ENCODE measurements around the gene ARMC5.
A peak's percentile ranks its signal among the peaks of the same experiment; 100 is the strongest.

Gene ARMC5

DNA sequence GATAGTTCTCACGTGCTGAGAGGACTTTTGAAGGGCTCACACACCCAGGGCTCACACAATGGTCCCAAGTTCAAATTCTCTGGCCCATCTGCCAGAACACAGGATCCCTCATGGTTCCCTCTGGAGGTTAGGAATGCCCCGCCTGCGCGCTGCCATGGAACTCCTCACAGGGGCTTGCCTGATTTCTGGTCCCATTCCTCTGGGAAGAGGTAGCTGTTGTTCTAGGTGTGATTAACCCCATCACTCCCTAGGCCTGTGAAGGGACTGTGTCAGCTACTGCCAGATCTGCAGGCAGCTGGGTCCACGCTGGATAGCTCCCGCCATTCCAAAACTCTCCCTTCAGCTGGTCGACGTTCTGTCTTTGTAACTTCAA is 2.3 kb upstream of the ARMC5 start:
- H3K36me3 ChIP-seq (ENCODE audit: control insufficient read depth, insufficient read depth, low read length), result no peaks in the 10 kb centered on the region
- H3K4me3 ChIP-seq (ENCODE audit: low read depth, low read length), result no peak overlapping the region
- no peaks in the 10 kb centered on the region for H3K27me3 ChIP-seq (ENCODE audit: control insufficient read depth, insufficient read depth, low read length)
- H3K4me1 ChIP-seq (ENCODE audit: control insufficient read depth, insufficient read depth, low read length), result peaks cover 21% of the 10 kb centered on the region
- H3K9ac ChIP-seq (ENCODE audit: low read depth, low read length), result no peak overlapping the region
- no peaks in the 10 kb centered on the region for H3K9me3 ChIP-seq (ENCODE audit: control insufficient read depth, insufficient read depth, low read length)

DNA sequence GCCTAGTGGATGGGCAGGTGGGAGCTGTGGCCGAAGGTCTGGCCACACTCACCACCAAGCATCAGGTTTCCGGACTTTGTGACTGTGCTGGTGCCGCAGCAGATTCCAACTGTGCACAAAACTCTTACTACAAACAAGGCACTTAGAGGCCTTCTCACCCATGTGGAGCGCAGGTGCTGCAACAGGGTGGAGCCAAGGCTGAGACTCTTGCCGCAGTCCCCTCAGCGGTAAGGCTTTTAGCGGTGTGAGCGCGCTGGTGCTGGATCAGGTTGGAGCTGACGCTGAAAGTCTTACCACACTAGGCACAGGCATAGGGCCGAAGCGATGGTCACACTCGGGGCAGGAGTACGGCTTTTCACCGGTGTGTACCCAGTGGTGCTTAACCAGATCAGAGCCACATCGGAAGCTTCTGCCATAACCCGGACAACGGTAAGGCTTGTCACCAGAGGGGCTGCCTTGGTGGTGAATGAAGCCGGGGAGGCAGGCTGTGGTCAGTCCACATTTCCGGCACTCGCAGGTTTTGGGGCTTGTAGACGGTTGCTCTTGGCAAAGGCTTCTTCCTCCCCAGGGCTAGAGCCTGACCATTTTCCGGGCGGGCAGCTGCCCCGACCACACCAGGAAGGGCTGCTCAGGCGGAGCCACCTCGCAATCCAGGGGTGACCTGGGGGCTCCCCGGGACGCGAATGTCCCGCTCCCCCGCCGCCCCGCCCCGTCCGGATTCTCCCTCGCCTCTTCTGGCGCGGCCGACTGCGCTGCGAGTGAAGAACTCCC is 1.0 kb upstream of the ARMC5 start:
- peaks cover 16% of the 10 kb centered on the region for H3K4me1 ChIP-seq (ENCODE audit: control insufficient read depth, insufficient read depth, low read length)
- no peaks in the 10 kb centered on the region for H3K9me3 ChIP-seq (ENCODE audit: control insufficient read depth, insufficient read depth, low read length)
- H3K4me3 ChIP-seq (ENCODE audit: low read depth, low read length), result peak overlapping the region; percentile 85
- no peaks in the 10 kb centered on the region for H3K27me3 ChIP-seq (ENCODE audit: control insufficient read depth, insufficient read depth, low read length)
- H3K36me3 ChIP-seq (ENCODE audit: control insufficient read depth, insufficient read depth, low read length), result no peaks in the 10 kb centered on the region
- peak overlapping the region; percentile 76 for H3K9ac ChIP-seq (ENCODE audit: low read depth, low read length)

DNA sequence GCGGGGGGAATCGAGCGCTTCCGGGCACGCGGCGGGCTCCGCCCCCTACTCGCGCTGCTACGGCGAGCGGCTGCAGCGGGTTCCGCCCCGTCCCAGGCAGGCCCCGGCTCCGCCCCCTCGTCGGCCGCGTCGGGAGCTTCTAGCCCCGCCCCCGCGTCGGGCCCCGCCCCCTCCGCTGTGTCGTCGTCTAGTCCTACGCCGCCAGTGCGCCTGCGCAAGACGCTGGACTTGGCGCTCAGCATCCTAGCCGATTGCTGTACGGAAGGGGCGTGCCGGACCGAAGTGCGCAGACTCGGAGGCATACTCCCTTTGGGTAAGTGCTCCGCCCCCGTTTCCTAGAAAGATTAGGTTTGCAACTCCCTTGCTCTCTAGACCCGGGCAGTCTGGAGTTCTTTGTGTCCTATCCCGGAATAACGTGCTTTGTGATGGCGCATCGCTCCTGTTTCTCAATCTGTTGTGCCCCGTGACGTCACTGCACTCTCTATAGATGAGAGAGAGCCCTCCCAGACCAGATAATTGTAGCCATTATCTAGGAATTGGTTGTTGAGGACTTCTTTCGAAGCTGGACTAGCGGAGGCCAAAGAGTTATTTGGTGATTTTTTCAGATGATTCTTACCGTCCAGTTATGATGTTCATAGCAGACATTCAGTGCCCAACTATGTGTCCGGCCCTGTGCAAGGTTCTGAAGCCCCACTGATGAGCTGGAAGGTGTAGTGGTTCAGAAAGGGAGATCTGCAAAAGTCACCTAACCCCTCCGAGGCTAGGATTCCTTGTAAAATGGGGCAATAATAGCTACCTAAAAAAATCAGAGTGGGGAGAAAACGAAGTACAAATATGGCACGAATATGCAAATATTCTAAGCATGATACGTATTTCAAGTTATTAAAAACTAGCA is 633 bp downstream of the ARMC5 start:
- Histone ChIP-seq H3K27me3 (ENCODE audit: control insufficient read depth, insufficient read depth, low read length) (no peaks in the 10 kb centered on the region), H3K36me3 (ENCODE audit: control insufficient read depth, insufficient read depth, low read length) (peaks cover 5% of the 10 kb centered on the region), H3K4me3 (ENCODE audit: low read depth, low read length) (peak overlapping the region; percentile 85), H3K9ac (ENCODE audit: low read depth, low read length) (peak overlapping the region; percentile 98), H3K4me1 (ENCODE audit: control insufficient read depth, insufficient read depth, low read length) (peaks cover 10% of the 10 kb centered on the region), H3K9me3 (ENCODE audit: control insufficient read depth, insufficient read depth, low read length) (no peaks in the 10 kb centered on the region)

DNA sequence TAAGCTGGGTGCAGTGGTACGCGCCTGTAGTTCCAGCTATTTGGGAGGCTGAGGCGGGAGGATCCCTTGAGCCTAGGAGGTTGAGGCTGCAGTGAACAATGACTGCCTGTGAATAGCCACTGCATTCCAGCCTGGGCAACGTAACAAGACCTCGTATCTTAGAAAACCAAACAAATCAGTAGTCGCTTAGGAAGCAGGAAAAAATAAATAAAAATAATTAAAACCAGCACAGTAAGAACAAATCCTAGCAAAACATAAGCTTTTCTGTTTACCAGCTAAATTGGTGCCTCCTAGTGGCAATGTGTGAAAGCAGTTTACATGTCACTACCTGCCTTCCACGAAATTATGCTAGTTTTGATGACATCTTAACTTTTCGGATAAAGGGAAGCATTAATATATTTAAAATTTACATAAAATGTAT is 1.3 kb downstream of the ARMC5 start:
- Histone ChIP-seq H3K4me3 (ENCODE audit: low read depth, low read length) (peak overlapping the region; percentile 71), H3K4me1 (ENCODE audit: control insufficient read depth, insufficient read depth, low read length) (peaks cover 6% of the 10 kb centered on the region), H3K9ac (ENCODE audit: low read depth, low read length) (no peak overlapping the region), H3K36me3 (ENCODE audit: control insufficient read depth, insufficient read depth, low read length) (peaks cover 7% of the 10 kb centered on the region), H3K27me3 (ENCODE audit: control insufficient read depth, insufficient read depth, low read length) (no peaks in the 10 kb centered on the region), H3K9me3 (ENCODE audit: control insufficient read depth, insufficient read depth, low read length) (no peaks in the 10 kb centered on the region)

DNA sequence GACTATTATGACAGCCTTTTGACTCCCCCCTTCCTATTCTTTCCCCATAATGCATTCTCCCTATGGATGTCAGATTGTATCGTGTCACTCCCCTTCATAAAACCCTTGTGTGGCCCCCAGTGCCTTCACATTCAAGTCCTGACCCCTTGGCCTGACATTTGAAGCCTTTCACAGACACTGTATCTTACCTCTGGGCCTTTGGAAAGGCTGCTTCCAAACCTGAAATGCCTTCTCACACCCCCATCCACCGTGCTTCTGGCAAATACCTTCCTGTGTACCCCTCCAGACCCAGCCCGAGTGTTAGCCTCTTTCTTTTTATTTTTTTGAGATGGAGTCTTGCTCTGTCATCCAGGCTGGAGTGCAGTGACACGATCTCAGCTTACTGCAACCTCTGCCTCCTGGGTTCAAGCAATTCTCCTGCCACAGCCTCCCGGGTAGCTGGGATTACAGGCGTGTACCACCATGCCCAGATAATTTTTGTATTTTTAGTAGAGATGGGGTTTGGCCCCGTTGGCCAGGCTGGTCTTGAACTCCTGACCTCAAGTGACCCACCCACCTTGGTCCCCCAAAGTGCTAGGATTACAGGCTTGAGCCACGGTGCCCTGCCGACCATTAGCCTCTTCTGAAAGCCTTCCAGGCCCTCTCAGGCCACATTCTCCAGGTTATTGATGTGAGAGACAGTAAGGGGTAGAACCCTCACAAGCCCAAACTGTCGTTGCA is 2.1 kb downstream of the ARMC5 start:
- Histone ChIP-seq H3K4me3 (ENCODE audit: low read depth, low read length) (no peak overlapping the region), H3K4me1 (ENCODE audit: control insufficient read depth, insufficient read depth, low read length) (peaks cover 6% of the 10 kb centered on the region), H3K9ac (ENCODE audit: low read depth, low read length) (no peak overlapping the region), H3K9me3 (ENCODE audit: control insufficient read depth, insufficient read depth, low read length) (no peaks in the 10 kb centered on the region), H3K27me3 (ENCODE audit: control insufficient read depth, insufficient read depth, low read length) (no peaks in the 10 kb centered on the region), H3K36me3 (ENCODE audit: control insufficient read depth, insufficient read depth, low read length) (peaks cover 9% of the 10 kb centered on the region)

DNA sequence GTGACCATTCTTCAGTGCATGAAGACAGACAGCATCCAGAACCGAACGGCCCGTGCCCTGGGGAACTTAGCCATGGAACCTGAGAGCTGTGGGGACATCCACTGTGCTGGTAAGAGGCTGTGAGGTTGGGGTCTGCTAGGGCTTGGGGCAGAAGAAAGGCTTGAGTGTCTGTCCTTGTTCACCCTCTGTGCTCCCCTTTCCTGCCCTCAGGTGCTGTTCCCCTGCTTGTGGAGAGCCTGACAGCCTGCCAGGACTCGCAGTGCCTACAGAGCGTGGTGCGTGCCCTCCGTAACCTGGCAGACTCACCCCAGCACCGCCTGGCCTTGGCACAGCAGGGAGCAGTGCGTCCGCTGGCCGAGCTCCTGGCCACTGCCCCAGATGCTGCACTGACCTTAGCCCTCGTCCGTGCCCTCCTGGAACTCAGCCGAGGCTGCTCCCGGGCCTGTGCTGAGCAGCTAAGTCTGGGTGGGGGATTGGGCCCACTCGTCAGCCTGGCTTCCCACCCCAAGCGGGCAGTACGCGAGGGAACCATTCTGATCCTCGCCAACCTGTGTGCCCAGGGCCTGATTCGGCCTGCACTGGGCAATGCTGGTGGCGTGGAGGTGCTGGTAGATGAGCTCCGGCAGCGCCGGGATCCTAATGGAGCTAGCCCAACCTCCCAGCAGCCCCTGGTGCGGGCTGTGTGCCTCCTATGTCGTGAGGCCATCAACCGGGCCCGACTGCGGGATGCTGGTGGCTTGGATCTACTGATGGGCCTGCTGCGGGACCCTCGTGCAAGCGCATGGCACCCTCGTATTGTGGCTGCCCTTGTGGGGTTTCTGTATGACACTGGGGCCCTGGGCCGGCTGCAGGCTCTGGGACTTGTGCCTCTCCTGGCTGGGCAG is 2.9 kb downstream of the ARMC5 start:
- Histone ChIP-seq H3K27me3 (ENCODE audit: control insufficient read depth, insufficient read depth, low read length) (no peaks in the 10 kb centered on the region), H3K9ac (ENCODE audit: low read depth, low read length) (no peak overlapping the region), H3K9me3 (ENCODE audit: control insufficient read depth, insufficient read depth, low read length) (no peaks in the 10 kb centered on the region), H3K36me3 (ENCODE audit: control insufficient read depth, insufficient read depth, low read length) (peaks cover 9% of the 10 kb centered on the region), H3K4me3 (ENCODE audit: low read depth, low read length) (no peak overlapping the region), H3K4me1 (ENCODE audit: control insufficient read depth, insufficient read depth, low read length) (peaks cover 6% of the 10 kb centered on the region)

DNA sequence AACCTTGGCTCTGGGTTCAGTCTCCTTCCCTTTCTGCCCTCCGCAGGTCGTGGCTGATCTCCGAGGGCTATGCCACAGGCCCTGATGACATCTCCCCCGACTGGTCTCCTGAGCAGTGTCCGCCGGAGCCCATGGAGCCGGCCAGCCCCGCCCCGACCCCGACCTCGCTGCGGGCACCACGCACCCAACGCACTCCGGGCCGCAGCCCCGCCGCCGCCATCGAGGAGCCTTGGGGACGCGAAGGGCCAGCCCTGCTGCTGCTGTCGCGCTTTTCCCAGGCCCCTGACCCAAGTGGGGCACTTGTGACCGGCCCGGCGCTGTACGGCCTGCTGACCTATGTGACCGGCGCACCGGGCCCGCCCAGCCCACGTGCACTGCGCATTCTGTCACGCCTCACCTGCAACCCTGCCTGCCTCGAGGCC is 5.1 kb downstream of the ARMC5 start:
- Histone ChIP-seq H3K27me3 (ENCODE audit: control insufficient read depth, insufficient read depth, low read length) (no peaks in the 10 kb centered on the region), H3K9ac (ENCODE audit: low read depth, low read length) (no peak overlapping the region), H3K4me1 (ENCODE audit: control insufficient read depth, insufficient read depth, low read length) (peaks cover 6% of the 10 kb centered on the region)

DNA sequence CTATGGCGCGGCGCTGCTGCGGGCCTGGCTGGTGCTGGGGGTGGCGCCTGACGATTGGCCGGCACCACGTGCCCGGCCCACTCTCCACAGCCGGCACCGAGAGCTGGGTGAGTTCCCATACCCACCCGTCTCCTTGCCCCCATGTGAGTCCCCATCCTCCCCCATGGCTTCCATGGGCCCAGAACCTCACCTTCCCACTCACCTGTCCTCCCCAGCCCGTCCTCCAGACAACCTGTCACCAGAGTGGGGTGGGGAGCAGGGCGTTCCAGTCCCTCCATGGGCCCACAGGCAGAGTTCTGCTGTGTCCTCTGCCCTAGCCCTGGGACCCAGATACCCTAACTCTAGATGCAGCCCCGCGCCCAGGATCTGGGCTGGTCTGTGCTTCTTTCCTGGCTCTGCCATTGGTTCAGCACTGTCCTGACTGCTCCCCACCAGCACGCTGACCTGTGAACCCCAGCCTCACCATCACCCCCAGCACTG is 5.5 kb downstream of the ARMC5 start:
- Histone ChIP-seq H3K4me1 (ENCODE audit: control insufficient read depth, insufficient read depth, low read length) (peaks cover 6% of the 10 kb centered on the region), H3K27me3 (ENCODE audit: control insufficient read depth, insufficient read depth, low read length) (no peaks in the 10 kb centered on the region), H3K36me3 (ENCODE audit: control insufficient read depth, insufficient read depth, low read length) (peaks cover 9% of the 10 kb centered on the region), H3K9me3 (ENCODE audit: control insufficient read depth, insufficient read depth, low read length) (no peaks in the 10 kb centered on the region), H3K4me3 (ENCODE audit: low read depth, low read length) (no peak overlapping the region), H3K9ac (ENCODE audit: low read depth, low read length) (no peak overlapping the region)

More for the DNA sequence above, 5.1 kb downstream of the ARMC5 start:
- H3K36me3 ChIP-seq (ENCODE audit: control insufficient read depth, insufficient read depth, low read length), result peaks cover 9% of the 10 kb centered on the region
- no peaks in the 10 kb centered on the region for H3K9me3 ChIP-seq (ENCODE audit: control insufficient read depth, insufficient read depth, low read length)
- no peak overlapping the region for H3K4me3 ChIP-seq (ENCODE audit: low read depth, low read length)

DNA sequence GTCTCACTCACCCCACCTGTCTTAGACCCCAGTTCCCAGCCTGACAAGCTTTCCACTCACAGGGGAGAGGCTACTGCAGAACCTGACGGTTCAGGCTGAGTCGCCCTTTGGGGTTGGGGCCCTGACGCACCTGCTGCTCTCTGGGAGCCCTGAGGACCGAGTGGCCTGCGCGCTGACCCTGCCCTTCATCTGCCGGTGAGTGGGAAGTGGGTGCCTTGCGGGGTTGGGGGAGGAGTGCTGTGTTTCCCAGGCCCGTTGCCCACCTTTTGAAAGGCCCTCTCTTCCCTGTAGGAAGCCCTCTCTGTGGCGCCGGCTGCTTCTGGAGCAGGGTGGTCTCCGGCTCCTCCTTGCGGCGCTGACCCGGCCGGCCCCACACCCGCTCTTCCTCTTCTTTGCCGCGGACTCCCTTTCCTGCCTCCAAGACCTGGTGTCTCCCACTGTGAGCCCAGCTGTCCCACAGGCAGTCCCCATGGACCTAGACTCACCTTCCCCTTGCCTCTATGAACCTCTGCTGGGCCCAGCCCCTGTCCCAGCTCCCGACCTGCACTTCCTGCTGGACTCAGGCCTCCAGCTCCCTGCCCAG is 6.6 kb downstream of the ARMC5 start:
- Histone ChIP-seq H3K36me3 (ENCODE audit: control insufficient read depth, insufficient read depth, low read length) (peaks cover 9% of the 10 kb centered on the region), H3K9me3 (ENCODE audit: control insufficient read depth, insufficient read depth, low read length) (no peaks in the 10 kb centered on the region), H3K9ac (ENCODE audit: low read depth, low read length) (no peak overlapping the region), H3K27me3 (ENCODE audit: control insufficient read depth, insufficient read depth, low read length) (no peaks in the 10 kb centered on the region), H3K4me1 (ENCODE audit: control insufficient read depth, insufficient read depth, low read length) (no peaks in the 10 kb centered on the region), H3K4me3 (ENCODE audit: low read depth, low read length) (no peak overlapping the region)

DNA sequence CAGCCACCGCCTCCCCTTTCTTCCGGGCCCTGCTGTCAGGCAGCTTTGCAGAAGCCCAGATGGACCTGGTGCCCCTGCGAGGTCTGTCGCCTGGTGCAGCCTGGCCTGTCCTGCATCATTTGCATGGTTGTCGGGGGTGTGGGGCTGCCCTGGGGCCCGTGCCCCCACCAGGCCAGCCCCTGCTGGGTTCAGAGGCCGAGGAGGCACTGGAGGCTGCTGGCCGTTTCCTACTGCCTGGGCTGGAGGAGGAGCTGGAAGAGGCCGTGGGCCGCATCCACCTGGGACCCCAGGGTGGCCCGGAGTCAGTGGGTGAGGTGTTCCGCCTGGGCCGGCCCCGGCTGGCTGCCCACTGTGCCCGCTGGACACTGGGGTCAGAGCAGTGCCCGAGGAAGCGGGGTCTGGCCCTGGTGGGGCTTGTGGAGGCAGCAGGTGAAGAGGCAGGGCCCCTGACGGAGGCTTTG is 7.1 kb downstream of the ARMC5 start:
- peaks cover 5% of the 10 kb centered on the region for H3K4me1 ChIP-seq (ENCODE audit: control insufficient read depth, insufficient read depth, low read length)
- H3K9me3 ChIP-seq (ENCODE audit: control insufficient read depth, insufficient read depth, low read length), result no peaks in the 10 kb centered on the region
- H3K9ac ChIP-seq (ENCODE audit: low read depth, low read length), result no peak overlapping the region

More for the DNA sequence above, 7.1 kb downstream of the ARMC5 start:
- no peak overlapping the region for H3K4me3 ChIP-seq (ENCODE audit: low read depth, low read length)
- H3K36me3 ChIP-seq (ENCODE audit: control insufficient read depth, insufficient read depth, low read length), result peaks cover 9% of the 10 kb centered on the region
- H3K27me3 ChIP-seq (ENCODE audit: control insufficient read depth, insufficient read depth, low read length), result peaks cover 1% of the 10 kb centered on the region

Data from iPS-15b (cell line).